Upper lobe of left lung (tissue), 6 donors: Measurements from ENCODE around the gene ICE2. TPM values are rescaled to one million over a fixed set of nuclear protein-coding genes. Genes with fewer than 3 reads are reported as not detected.

Source experiments
- ATAC-seq, 2 donors: fragments of 200-7000 bp; cut with Tn5 transposase; one replicate each; pipeline ENCODE4 v1.9.1; 2022; ENCODE audit warnings: mild to moderate bottlenecking in 2 of 2, moderate library complexity in 2 of 2; ENCODE audit not compliant: low FRiP score in 2 of 2
- DNase-seq, 2 donors: peaks; one replicate each; pipeline ENCODE4 v3.0.0-alpha.2; 2019 to 2020
- H3K27ac ChIP-seq, 4 donors: fragments of 200-600 bp; sonication (generic); one replicate each; pipeline ENCODE4 v1.5.1; 2016 to 2019
- H3K27me3 ChIP-seq, 4 donors: fragments of 200-600 bp; sonication (generic); one replicate each; pipeline ENCODE4 v1.5.1; 2017 to 2019
- H3K36me3 ChIP-seq, 4 donors: fragments of 200-600 bp; sonication (generic); one replicate each; pipeline ENCODE4 v1.5.1; 2016 to 2019
- H3K4me1 ChIP-seq, 4 donors: fragments of 200-600 bp; sonication (generic); one replicate each; pipeline ENCODE4 v1.5.1; 2018 to 2019
- H3K4me3 ChIP-seq, 4 donors: fragments of 200-600 bp; sonication (generic); one replicate each; pipeline ENCODE4 v1.5.1; 2017 to 2019; ENCODE audit warnings: mild to moderate bottlenecking in 2 of 4, moderate library complexity in 1 of 4
- H3K9me3 ChIP-seq, 4 donors: fragments of 200-600 bp; sonication (generic); one replicate each; pipeline ENCODE4 v1.5.1; 2018 to 2019
- EP300 ChIP-seq, 4 donors: sonication (generic); formaldehyde crosslinking; IDR thresholded peaks; one replicate each; pipeline ENCODE4 v1.5.1; 2017; ENCODE audit warnings: antibody characterized with exemption in 4 of 4, control low read depth in 2 of 4
- POLR2A ChIP-seq, 4 donors: fragments of 450-650 bp; IDR thresholded peaks; one replicate each; pipeline ENCODE4 v1.5.1; 2016 to 2017; ENCODE audit warnings: antibody characterized with exemption in 4 of 4, mild to moderate bottlenecking in 2 of 4
- POLR2AphosphoS5 ChIP-seq, 2 donors: sonication (generic); formaldehyde crosslinking; IDR thresholded peaks; one replicate each; pipeline ENCODE4 v1.5.1; 2017; ENCODE audit warnings: antibody characterized with exemption in 2 of 2
- WGBS, 2 donors: methylation state at CpG; one replicate each; pipeline ENCODE4 v1.1.5; 2017 to 2018; 5-methylcytosine and 5-hydroxymethylcytosine counted together
- total RNA-seq, 6 donors: library from RNA; depleted of rRNA in 4 of 6; stranded (reverse); fragments of >200 nt in 4 of 6; gene quantifications; one replicate each; pipeline versions ENCODE4 v1.1.0 to v1.2.1, GENCODE V29; 2016 to 2021
- TF ChIP-seq, protein P1 (sequence below), 6 experiments: fragments of 450-650 bp in 4 of 6; fragments of 200-600 bp in 2 of 6; sonication (generic) in 2 of 6; IDR thresholded peaks; one replicate each; pipeline ENCODE4 v1.5.1; 2016 to 2019; ENCODE audit warnings: antibody characterized with exemption in 6 of 6
- donor health status: DM: no; HTN: no; CAD: no; lungs with moderate emphysema.
- donor health status: DM: no; HTN: yes; CAD: no; lungs with severe emphysema.

ICE2 gene
- total RNA-seq, 6 donors from 2014 or later: 15.0 to 40.7 (median 32.8) TPM

DNA sequence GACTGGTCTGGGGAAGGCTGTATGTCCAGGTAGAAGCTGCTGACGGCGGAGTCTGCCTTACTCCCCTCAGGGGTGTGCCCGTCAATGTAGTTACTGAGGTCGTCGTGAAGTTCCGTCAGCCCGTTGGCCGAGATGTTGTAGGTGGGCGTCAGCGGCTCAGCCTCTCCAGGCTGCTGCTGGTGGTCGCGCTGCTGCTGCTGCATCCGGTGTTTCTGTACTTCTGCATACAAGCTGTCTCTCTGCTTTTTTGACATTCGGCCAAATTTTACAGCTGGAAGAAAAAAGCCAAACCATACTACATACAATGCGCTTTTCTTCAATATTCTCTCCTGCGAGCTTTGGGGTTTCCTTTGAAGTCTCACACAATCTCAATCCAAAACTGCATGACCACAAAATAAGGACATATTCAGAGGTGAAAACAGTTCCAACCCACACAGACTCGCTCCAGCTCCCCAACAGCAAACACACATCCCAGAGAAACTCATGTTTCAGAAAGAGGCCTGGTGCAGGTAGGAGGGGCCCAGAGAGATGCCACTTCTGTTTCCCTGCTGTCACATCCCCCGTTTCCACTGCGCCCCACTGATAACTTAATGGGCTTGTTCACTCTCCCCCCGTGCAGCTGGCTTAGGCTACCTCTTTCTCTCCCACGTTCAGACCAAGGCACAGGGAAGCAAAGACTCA, 32.5 kb upstream of the ICE2 start:
- no peak overlapping the region for H3K27ac ChIP-seq
- peaks cover 4 to 34% (median 11%) of the 10 kb centered on the region in 4 donors for H3K36me3 ChIP-seq
- no peaks in the 10 kb centered on the region for H3K9me3 ChIP-seq
- peaks cover 0 to 12% (median 5%) of the 10 kb centered on the region in 4 donors for H3K4me1 ChIP-seq
- DNase-seq: peak in 1 of 2 donors; percentile 21
- no peaks in the 10 kb centered on the region for H3K27me3 ChIP-seq
- TF ChIP-seq, protein P1, sequence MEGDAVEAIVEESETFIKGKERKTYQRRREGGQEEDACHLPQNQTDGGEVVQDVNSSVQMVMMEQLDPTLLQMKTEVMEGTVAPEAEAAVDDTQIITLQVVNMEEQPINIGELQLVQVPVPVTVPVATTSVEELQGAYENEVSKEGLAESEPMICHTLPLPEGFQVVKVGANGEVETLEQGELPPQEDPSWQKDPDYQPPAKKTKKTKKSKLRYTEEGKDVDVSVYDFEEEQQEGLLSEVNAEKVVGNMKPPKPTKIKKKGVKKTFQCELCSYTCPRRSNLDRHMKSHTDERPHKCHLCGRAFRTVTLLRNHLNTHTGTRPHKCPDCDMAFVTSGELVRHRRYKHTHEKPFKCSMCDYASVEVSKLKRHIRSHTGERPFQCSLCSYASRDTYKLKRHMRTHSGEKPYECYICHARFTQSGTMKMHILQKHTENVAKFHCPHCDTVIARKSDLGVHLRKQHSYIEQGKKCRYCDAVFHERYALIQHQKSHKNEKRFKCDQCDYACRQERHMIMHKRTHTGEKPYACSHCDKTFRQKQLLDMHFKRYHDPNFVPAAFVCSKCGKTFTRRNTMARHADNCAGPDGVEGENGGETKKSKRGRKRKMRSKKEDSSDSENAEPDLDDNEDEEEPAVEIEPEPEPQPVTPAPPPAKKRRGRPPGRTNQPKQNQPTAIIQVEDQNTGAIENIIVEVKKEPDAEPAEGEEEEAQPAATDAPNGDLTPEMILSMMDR (IDR thresholded peaks at IDR 0.05): no peak
- TF ChIP-seq POLR2A (IDR thresholded peaks at IDR 0.05): no peak
- no peak for TF ChIP-seq POLR2AphosphoS5 (IDR thresholded peaks at IDR 0.05)
- no peak for TF ChIP-seq EP300 (IDR thresholded peaks at IDR 0.05)
- 77 to 84% methylated on average over 21 of the region's 21 CpGs for WGBS, 2 donors
- ATAC-seq: no peak
- no peak overlapping the region for H3K4me3 ChIP-seq

DNA sequence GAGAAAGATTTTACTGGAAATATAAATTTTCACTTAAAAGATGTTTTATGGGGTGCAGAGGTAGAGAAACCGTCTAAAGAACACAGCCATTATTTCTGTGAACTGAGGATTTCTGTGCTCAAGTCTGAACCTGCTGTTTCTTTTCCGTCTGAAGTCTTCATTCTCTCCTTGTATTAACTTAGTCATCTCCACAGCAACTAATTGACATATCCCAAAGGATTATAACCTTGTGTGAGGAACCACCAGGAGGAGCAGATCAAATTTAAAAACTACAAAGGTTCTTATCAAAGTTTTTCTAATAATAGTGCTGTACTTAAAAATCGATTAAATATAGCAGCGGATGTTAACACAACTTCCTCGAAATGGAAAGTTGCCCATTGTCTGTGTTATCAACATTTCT, 31.1 kb upstream of the ICE2 start:
- H3K4me3 ChIP-seq: no peak overlapping the region
- no peak for ATAC-seq
- no peak for DNase-seq
- peaks cover 4 to 39% (median 13%) of the 10 kb centered on the region in 4 donors for H3K36me3 ChIP-seq
- TF ChIP-seq EP300 (IDR thresholded peaks at IDR 0.05): no peak
- no peak for TF ChIP-seq POLR2A (IDR thresholded peaks at IDR 0.05)
- TF ChIP-seq, protein P1 (IDR thresholded peaks at IDR 0.05): no peak
- TF ChIP-seq POLR2AphosphoS5 (IDR thresholded peaks at IDR 0.05): no peak
- 54 to 61% methylated on average over 5 of the region's 5 CpGs for WGBS, 2 donors
- peaks cover 0 to 12% (median 5%) of the 10 kb centered on the region in 4 donors for H3K4me1 ChIP-seq
- H3K9me3 ChIP-seq: no peaks in the 10 kb centered on the region
- H3K27ac ChIP-seq: no peak overlapping the region
- no peaks in the 10 kb centered on the region for H3K27me3 ChIP-seq

DNA sequence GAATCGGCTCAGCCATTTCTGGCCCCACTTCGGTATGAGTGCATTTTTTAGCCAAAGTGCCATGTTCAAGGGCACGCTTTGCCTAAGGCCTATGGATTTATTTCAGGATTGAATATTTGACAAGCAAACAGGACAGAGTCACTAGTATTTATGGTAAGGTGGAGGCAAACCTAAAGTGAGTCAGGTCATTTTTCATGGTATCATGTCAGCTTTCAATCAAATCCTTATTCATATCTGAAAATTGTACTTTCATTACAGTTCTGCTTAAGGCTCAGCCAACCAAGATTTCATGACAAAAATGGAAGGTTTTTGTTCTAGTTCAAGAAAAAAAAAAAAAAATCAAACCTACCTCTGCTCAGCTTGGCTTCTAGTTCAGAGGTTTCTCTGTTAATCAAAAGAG, 30.5 kb upstream of the ICE2 start:
- WGBS, 2 donors: 63 to 74% methylated on average over 3 of the region's 3 CpGs
- Histone ChIP-seq H3K27ac (no peak overlapping the region), H3K4me1 (peaks cover 0 to 12% (median 5%) of the 10 kb centered on the region in 4 donors), H3K9me3 (no peaks in the 10 kb centered on the region), H3K4me3 (no peak overlapping the region), H3K27me3 (no peaks in the 10 kb centered on the region), H3K36me3 (peaks cover 4 to 44% (median 13%) of the 10 kb centered on the region in 4 donors)
- no peak for TF ChIP-seq POLR2A (IDR thresholded peaks at IDR 0.05)
- no peak for TF ChIP-seq POLR2AphosphoS5 (IDR thresholded peaks at IDR 0.05)
- DNase-seq (no peak), ATAC-seq (no peak)

DNA sequence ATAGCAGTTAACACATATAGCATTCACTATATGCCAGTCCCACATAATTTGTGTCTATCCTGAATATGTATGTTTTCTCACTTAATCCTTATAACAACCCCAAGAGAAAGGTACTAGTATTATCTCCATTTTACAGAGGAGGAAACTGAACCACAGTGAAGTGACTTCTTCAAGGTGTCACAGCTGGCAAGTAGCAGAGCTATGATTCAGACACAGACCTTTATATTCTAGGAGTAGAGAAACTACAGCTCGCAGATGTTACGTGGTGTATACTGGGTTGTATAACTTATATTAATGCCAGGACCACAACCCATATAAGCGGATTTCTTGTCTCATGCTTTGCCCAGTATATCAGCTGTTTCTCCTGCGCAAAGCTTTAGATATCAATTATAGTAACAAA, 29.5 kb upstream of the ICE2 start:
- H3K27ac ChIP-seq: no peak overlapping the region
- ATAC-seq: no peak
- peaks cover 0 to 12% (median 5%) of the 10 kb centered on the region in 4 donors for H3K4me1 ChIP-seq
- no peaks in the 10 kb centered on the region for H3K27me3 ChIP-seq
- 93 to 96% methylated on average over 4 of the region's 4 CpGs for WGBS, 2 donors
- H3K36me3 ChIP-seq: peaks cover 4 to 46% (median 20%) of the 10 kb centered on the region in 4 donors
- TF ChIP-seq, protein P1 (IDR thresholded peaks at IDR 0.05): no peak
- TF ChIP-seq POLR2A (IDR thresholded peaks at IDR 0.05) (no peak), POLR2AphosphoS5 (IDR thresholded peaks at IDR 0.05) (no peak)
- no peak overlapping the region for H3K4me3 ChIP-seq
- DNase-seq: no peak
- no peaks in the 10 kb centered on the region for H3K9me3 ChIP-seq

DNA sequence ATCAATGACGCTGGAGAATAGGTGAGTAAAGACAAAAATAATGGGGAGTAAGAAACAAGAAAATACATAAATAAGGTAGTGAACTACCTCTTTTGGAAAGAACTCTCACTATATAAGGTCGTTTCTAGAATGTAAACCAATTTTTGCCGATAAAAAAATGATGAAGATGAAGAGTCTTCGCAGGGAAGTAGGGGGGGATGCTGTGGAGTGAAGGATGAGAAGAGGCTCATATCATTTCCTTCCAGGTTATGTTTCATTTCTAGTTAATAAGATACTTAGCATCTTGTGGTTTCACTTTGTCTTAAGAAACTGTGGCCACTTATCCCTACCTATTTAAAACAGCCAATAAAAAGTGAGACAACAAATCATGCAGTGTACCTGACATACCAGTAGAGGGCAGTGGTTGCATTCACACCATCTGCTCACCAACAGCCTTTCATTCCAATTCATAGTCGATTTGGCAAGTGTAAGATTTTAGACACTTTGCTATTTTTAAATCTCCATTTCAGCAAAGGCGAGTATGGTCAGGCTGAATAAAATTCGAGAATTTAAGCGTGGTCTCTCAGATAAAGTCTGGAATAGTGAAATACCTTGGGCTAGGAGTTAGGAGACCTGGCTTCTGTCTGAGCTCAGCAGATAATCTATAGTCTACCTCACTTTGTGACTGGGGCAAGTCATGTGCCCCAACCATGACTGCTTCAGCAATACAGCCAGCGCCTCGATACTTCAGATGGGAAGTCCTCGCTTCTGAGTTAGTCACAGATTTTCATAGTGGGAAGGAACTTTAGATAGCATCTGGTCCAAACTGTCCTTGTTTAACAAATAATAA, 28.9 kb upstream of the ICE2 start:
- H3K4me1 ChIP-seq: peaks cover 0 to 12% (median 5%) of the 10 kb centered on the region in 4 donors

More for the DNA sequence above, 28.9 kb upstream of the ICE2 start:
- WGBS, 2 donors: 45 to 47% methylated on average over 11 of the region's 11 CpGs
- DNase-seq: peak in 1 of 2 donors; percentile 48
- ATAC-seq: peak; percentile 91 to 93
- no peaks in the 10 kb centered on the region for H3K9me3 ChIP-seq
- TF ChIP-seq POLR2A (IDR thresholded peaks at IDR 0.05): no peak
- TF ChIP-seq, protein P1 (IDR thresholded peaks at IDR 0.05): peak; percentile 73 to 91 (median 88)
- no peak for TF ChIP-seq EP300 (IDR thresholded peaks at IDR 0.05)
- no peak overlapping the region for H3K27ac ChIP-seq
- H3K36me3 ChIP-seq: peaks cover 0 to 46% (median 24%) of the 10 kb centered on the region in 4 donors
- H3K4me3 ChIP-seq: no peak overlapping the region
- H3K27me3 ChIP-seq: no peaks in the 10 kb centered on the region
